EH (cell line): ENCODE results near the gene ALDH3A1.
A peak's percentile ranks its signal among the peaks of the same experiment; 100 is the strongest.
"Not testable (repeated sequence)": the region's sequence is repeated elsewhere in the genome, so short reads cannot be mapped to it uniquely, and the experiment has no call there.

ENCODE experiments used
- DNase-seq: peaks from one replicate; pipeline ENCODE4 v3.0.0-alpha.2; 2015; ENCODE audit warnings: low read depth

The ALDH3A1 gene

DNA sequence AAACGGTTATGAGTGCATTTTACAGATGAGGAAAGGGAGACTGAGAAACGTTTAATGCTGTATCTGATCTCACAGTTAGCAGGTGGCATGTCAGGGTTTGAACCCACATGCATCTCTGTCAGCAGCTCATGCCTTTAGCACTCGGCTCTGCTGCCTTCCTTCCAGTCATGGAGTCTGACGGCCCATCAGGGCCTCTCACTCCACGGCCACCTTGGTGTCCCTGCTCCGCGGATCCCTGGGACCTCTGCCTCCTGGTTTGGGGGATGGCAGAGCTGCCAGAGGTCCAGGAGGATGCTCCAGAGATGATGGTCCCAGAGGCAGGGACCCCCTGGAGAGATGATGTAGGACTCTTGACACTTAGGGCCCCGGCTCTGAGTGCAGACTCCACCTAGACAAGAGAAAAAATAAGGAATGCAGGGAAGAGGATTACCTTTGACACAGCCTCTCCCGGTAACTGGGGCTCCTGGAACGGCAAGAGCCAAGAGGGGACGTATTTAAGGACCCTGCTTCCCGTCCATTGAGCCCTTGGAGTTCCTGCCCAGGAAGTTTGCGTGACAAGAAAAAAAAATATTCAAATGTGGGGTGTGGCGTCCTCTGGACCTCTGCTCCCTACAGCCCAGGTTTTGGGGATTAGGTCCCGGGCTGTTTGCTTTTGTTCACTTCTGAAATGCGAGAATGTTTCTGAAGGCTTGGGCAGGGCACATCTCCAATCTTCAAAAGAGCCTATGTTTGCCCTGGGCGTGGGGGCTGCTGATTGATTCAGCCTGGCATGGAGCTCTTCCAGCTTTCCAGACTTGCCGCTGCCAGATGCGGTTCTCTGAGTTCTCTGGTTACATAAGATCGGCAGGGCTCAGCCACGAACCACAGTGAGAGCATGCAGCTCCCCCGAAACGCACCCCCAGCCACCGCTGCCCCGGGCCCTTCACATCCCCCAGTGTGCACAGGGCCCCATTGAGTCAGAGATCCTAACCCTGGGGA, at the start of gene ALDH3A1:
TSS of gene ALDH3A1 (minus strand) at position 470 of the 978 bp plus-strand sequence. CDS start 3,169 bp downstream, outside the sequence.
- peak; percentile 24 for DNase-seq

DNA sequence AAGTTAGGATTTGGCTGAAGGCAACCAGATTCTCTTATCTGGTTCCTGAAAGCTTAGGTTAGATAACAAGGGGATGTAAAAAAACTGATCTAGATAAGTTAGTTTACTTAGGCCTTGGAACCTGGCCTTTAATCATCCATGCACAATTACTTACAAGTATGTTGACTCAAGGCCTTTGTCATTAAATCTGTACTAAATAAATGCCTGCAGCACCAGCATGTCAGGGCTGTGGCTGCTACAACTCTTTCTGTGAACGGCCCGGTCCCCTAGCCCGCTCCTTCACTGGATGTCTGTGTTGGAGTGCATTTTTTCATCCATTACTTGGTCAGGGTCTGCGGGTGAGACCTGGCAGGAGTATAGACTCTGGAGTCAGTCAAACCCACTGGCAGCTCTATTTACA, 48.4 kb upstream of the ALDH3A1 start:
- DNase-seq = no peak

DNA sequence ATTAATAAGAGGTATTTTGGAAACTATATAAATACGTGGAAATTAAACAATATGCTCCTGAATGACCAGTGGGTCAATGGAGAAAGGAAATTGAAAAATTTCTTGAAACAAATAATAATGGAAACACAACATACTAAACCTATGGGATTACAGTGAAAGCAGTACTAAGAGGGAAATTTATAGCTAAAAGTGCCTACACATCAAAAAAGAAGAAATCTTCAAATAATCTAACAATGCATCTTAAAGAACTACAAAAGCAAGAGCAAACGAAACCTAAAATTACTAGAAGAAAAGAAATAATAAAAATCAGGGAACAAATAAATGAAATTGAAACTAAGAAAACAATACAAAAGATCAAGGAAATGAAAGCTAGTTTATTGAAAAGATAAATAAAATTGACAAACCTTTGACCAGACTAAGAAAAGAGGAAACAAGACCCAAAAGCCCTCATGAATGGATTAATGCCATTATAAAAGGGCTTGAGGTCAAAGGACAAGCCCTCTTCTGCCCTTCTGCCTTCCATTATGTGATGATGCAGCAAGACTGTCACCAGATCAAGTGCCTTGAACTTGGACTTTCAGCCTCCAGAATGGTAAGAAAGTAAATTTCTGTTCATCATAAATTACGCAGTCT, 43.9 kb upstream of the ALDH3A1 start:
- DNase-seq = no peak

DNA sequence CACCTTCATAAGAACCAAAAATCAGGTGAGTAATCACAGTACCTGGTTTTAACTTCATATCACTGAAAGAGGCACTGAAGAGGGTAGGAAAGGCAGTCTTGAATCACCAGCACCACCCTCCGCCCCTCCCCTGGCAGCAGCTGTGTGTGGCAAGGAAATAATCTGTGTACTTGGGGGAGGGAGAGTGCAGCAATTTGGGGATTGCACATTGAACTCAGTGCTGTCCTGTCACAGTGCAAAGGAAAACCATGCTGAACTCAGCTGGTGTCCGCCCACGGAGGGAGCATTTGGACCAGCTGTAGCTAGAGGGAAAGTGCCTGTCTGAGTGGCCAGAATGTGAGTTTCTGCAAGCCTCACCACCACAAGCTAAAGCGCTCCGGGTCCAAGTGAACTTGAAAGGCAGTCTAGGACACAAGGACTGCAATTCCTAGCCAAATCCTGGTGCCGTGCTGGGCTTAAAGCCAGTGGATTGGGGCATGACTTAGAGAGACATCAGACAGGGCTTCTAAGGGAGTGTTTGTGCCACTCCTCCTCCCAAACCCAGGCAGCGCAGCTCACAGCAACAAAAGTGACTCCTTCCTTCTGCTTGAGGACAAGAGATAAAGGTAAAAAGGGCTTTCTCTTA, 39.7 kb upstream of the ALDH3A1 start:
- no peak for DNase-seq

DNA sequence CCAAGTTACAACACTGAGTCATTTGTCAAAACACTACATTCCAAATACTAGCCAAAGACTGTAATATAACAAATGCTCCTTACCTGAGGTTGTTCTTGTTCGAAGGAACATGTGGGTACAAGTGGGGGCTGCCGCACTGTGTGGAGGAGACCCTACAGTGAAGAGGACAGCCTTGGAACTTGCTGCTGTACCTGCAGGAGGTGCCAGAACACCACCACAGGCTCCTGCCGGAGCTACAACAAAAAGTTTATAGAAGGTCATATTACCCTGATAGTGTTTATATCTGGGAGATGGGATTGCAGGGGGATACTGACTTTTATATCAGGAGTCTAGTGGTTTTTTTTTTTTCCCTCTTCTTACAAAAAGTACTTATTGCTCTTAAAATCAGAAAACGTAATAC, 37.8 kb upstream of the ALDH3A1 start:
- no peak for DNase-seq

DNA sequence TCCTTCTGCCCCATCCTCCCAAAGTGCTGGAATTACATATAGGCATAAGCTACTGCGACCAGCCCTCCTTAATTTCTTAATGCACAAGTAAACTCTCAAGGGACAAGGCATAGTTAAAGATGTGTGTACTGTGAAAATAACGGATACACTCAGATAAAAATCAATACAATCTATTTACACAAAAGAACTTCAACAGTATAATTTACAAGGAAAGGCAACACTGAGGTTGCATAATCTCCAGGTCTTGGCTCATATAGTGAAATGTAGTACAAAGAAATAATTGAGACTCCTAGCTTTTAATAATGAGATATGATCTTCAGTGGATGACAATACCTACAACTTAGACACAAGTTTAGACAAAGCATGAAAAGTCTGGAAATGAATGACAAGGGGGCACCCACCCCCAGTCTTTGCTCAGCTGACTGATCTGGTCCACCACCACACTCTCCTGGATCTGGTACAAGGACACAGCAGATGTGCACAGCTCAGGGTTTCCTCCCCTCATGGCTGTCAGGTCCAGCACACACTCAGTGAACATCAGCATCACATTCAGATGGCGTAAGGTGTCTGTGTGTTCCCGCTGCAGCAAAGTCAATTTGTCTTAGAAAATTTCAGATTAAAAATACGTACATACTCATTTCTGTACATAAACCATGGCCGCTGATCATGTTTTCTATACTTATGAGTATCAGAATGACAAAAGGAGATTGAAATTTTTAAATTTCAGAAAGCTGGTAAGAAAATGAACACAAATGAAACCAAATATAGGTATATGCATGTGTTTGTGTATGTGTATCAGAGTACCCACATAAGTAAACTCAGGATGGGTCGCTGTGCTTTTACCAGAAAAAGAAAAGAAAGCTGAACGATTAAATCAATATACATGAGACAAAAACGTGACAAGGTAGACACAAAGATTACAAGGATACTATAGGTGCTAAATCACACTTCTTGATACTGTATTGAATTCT, 33.7 kb upstream of the ALDH3A1 start:
- DNase-seq = no peak

DNA sequence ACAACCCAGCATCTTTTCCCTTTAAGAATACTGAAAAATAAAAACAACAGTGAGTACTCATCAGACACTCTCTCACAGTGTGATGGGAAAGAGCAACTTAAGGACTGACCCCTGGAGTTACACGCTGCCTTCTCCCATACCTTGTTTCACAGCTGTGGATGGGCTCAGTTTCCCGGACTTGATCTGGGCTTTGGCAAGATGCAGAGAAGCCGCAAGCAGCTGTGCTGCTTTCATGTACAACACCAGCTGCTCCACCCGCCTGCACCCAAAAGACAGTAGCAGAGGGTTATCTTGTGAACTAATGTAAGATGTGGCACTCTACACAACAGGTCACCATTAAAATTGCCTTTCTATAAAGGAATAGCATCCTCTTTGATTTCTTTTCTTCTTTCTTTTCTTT, 32.7 kb upstream of the ALDH3A1 start:
- no peak for DNase-seq

DNA sequence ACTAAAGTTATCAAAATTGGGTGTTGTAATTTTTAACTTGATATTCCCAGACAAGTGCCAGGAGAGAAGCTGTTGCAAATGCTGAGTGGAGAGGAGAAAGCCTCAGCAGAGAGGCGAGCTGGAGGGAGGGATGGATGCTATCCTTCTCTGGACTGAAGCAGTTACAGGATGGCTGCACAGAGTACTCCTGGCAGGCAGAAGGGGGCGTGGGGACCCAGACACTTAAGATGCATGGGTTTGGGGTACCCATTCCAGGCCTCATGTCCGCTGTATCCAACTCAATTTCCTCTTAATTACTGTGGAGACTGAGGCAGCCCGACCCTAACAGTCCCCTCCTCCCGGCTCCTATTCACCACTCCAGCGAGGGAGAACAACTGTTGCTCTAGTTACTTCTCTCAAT, 25.4 kb upstream of the ALDH3A1 start:
- no peak for DNase-seq

DNA sequence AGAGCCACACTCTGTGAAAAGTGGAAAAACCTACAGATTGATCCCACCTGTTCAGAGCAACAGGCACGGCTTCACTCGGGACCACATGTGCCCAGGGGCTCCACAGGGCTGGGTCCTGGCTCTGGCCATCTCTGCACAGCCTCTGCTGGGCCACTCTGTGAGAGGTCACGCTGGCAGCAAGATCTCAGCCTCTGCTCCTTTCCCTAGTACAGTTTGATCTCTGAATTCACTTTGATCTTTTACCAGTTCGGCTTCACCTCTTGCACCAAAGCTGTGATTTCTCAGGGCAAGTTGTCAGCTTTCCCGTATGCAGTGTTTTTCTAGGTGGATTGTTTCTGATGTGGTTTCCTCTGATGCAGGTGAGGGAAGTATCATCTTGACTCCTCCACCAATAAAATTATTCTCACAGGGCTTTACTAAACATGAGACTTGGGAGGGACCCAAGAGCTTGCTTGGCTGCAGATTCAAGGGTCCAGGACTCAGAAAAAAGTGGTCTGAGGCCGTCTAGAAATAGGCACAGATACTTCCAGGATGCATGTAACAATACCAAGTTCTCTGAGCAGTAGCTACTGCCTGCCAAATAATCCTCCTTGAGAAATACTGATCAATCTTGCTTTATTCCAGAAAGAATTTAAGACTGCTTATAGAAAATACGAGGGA, 24.0 kb upstream of the ALDH3A1 start:
- no peak for DNase-seq

DNA sequence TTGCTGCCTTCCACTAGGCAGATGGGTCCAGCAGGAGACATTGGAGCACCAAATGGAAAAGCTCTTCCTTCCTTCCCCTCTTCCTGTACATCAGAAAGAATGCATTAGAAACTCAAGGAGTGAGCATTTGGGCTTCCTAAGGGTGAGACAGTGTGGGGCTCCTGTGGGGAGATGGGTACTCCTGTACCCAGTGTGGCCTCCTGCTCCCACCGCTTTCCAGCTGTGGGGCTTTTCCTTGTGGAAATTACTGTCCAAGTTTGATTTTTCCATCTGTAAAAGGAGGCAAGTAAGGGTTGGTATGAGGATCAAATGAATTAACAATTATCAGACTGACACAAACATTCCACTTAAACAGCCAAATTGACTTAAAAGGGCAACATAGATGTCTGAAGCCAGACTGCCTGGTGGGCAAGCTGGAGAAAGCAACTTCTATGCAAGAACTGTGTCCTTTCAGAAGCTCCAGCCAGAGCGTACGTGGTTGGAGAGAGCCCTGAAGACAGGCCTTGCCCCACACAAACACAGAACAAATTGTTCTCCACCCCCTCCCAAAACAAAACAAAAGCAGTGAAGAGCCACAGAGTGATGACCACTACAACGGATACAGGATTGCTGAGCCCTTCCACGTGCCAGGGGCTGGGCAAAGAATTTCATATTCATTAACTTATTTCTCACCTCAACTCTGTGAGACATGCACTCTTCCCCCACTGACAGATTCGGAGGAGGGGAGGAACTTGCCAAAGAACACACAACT, 23.1 kb upstream of the ALDH3A1 start:
- no peak for DNase-seq

DNA sequence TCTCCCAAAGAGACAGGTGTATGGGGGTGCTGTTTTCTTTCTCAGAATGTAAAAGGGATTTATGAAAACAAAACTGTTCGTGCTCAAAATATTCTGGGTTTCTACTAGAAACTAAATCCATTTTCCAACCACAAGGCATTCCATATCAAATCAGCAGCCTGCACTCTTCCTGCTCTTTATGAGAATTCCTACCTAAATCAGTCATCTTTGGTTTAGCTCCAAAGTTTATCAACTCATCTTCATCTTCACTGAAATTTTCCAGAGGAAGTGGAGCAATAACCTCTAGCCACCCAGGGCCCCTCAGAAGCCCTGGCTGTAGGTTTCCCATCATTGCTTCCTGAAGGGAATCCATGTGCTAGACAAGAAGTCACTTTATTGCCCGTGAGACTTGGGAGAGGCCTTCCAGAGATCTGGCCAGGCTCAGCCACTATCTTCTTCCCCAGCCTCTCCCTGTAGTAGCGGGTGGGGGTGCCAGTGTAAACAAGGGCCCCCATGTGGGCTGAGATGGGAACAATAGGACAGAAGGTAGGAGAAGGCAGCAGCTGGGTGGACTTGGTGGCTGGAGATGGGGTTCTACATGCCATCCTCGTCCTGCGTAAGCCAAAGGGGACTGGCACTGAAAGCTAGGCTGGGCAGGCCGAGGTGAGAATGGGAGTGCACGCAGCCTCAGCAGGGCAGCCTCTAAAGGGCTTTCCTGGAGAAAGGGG, 22.0 kb upstream of the ALDH3A1 start:
- peak; percentile 96 for DNase-seq

DNA sequence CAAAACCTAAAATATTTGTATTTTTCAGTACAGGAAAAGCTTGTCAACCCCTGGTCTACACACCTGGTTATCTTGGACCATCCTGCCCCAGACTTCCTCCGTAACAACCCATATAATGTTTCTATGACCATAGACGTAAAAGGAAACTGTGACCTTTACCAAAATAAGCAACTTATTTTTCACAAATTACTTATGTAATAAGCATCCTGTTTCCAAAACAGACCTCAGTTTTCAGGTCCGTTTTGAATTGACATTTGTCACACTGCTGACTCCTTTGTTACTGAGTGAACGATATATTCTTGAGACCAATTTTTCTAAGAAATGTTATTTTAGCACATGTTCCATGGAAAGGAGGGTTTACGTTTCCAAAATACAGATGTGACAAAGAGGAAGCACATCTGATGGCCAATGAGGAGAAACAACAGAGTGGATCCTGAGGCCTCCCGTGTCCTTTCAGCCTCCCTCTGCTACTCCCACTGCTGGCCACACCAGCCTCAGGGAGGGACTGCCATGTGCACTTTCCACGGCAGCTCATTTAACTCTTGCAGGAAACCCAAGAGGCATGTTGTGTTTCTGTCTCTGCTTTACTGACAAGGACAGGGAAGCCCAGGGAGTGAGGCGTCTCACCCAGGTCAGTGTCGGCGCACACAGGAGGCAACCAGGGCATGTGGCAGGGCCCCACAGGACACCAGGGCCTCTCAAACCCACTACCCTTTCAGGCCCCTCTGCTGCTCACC, 20.1 kb upstream of the ALDH3A1 start:
- no peak for DNase-seq

DNA sequence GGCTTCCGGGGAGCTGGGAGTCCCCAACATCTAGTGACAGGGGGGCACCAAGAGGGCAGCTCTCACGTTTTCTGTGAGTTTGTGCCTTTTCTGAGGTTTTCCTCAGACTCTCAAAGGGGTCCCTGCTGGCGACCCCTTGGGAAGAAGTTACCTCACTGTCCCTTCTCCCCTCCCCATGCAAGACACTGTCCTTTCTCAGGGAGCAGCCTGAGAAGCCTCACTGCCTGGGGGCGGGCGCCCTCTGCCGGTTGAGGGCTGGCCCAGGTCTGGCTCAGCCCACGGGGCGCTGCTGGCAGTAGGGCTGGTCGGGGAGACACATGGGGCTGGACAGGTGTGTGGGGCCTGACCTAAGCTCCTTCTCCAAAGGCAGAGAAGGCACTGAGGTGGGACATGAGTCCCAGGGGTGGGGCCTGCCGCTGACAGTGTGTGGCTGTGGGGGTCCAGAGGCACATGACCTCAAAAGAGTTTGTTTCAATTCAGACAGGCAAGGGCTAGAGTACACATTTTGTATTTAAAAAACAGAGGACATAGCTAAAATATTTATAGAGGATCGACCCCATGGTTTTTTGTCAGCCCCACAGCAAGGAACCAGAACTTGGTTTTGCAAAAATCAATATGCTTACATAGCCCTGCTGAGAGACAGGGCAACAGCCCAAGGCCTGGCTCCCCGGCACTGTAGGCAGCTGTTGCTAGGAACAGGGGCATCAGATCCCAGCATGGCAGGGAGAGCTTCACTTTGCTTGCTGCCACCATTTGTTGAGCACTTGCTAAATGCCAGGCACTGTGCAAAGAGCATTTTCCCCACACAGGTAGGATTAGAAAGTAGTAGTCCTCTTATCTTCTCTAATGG, 18.5 kb upstream of the ALDH3A1 start:
- DNase-seq = peak; percentile 69

DNA sequence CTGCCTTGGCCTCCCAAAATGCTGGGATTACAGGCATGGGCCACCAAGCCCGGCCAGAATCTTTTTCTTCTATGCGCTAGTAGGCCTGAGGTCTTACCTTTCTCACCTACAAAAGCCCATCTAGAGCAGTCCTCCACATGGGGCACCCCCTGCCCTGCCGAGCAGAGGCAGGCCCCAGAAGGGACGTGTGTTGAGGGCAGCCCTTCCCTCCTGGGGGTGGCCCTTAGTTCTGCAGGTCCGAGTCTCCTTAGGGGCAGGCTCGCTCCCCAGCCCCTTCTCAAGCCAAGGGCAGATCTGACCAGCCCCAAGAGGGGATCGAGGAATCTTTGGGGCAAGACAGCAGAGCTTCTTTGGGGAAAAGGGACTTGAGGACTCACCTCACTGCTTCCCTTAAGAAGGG, 17.9 kb upstream of the ALDH3A1 start:
- no peak for DNase-seq

DNA sequence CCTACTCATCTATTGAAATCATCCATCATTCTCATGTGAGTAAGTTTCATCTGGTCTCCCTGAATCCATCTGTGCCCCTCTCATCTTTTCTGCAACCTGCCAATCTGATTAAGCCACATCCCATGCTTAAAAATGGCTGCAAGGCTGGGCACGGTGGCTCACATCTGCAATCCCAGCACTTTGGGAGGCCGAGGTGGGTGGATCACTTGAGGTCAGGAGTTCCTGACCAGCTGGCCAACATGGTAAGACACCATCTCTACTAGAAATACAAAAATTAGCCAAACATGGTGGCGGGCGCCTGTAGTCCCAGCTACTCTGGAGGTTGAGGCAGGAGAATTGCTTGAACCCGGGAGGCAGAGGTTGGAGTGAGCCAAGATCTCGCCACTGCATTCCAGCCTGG, 15.9 kb upstream of the ALDH3A1 start:
- not testable (repeated sequence) for DNase-seq

DNA sequence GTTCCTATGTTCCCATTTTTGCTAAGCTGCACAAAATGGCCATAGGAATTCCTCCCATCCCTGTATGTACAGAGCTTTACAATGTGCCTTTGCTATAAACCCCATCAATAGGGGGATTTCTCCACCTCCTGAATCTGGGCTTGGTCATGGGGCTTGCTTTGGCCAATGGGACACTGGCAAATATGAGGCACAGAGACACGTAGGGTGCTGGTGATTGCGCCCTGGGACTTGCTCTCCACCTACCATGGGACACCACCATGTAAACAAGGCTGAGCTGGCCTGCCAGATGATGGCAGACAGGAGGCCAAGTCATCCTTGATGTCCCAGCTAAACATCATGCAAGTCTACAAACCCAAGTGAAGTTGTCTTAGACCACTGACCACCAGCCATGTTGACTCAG, 15.3 kb upstream of the ALDH3A1 start:
- DNase-seq = no peak

DNA sequence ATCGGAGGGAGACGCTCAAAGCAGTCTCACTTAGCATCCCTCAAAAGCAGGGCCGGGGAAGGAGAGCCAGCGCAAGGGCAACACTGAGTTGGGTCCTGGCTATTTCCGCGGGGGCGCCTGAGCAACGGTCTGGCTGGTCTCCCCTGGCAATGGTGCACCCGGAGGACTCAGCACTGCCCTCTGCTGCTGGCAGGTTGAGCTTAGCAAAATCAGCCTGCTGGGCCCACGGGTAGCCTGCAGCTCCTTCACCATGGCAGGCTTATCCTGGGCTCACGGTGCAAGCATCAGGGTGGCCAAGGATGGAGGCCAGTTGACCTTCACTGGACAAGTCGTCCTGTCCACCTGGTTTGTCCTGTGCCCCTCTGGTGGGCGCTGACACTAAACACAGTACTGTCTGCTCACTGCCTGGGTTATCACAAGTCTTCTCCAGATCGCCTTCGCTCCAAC, 14.4 kb upstream of the ALDH3A1 start:
- peak; percentile 48 for DNase-seq

DNA sequence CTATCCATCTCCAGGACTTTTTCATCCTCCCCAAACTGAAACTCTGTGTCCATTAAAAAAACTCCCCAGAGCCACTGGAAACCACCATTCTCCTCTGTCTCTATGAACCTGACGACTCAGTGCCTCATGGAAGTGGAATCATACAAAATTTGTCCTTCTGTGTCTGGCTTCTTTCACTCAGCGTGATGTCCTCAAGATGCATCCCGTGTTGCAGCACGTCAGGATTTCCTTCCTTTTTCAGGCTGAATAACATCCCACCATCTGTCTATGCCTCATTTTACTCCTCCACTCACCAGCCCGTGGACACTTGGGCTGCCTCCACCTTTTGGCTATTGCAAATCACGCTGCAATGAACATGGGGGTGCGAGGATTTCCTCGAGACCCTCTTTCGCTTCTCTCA, 12.6 kb upstream of the ALDH3A1 start:
- DNase-seq = no peak
